Upper lobe of right lung (tissue), 1 donor: Measurements from ENCODE around the gene FGFR2. TPM values are rescaled to one million over a fixed set of nuclear protein-coding genes. Genes with fewer than 3 reads are reported as not detected.
A peak's percentile ranks its signal among the peaks of the same experiment; 100 is the strongest.

Source experiments
- ATAC-seq: fragments of 200-7000 bp; cut with Tn5 transposase; one replicate; pipeline ENCODE4 v1.9.1; 2020; ENCODE audit warnings: mild to moderate bottlenecking, moderate library complexity
- DNase-seq: peaks from one replicate; pipeline ENCODE4 v3.0.0-alpha.2; 2020
- H3K27ac ChIP-seq: fragments of 200-600 bp; one replicate; pipeline ENCODE4 v1.8.0; 2022
- H3K27me3 ChIP-seq: fragments of 200-600 bp; one replicate; pipeline ENCODE4 v1.8.0; 2022; ENCODE audit warnings: mild to moderate bottlenecking
- H3K36me3 ChIP-seq: fragments of 200-600 bp; one replicate; pipeline ENCODE4 v1.8.0; 2022
- H3K4me1 ChIP-seq: fragments of 200-600 bp; one replicate; pipeline ENCODE4 v1.8.0; 2022
- H3K4me3 ChIP-seq: fragments of 200-600 bp; one replicate; pipeline ENCODE4 v1.8.0; 2022; ENCODE audit warnings: mild to moderate bottlenecking
- H3K9me3 ChIP-seq: fragments of 200-600 bp; one replicate; pipeline ENCODE4 v1.8.0; 2022
- intact Hi-C: fragments of 100-400 bp; cut with DNase I; formaldehyde crosslinking; loops from one replicate; pipeline ENCODE4 v1.11.0; 2022
- total RNA-seq: library from RNA; stranded (reverse); fragmentation: NEBNext Ultra II Directional; extraction: Animal tissue kit (Norgen Biotek cat#: 25700); gene quantifications from one replicate; pipeline ENCODE4 v1.2.1, GENCODE V29; 2021
- TF ChIP-seq, protein P1 (sequence below): fragments of 200-600 bp; IDR thresholded peaks from one replicate; pipeline ENCODE4 v1.8.0; 2022; ENCODE audit warnings: antibody characterized with exemption
- donor health status: DM: no; HTN: yes; CAD: no; lungs with severe emphysema.

The FGFR2 gene
- total RNA-seq, 1 donor from 2014 or later: 58.7 TPM

- Histone ChIP-seq H3K9me3 (no peaks in the 10 kb centered on the region), H3K27me3 (peaks cover 35% of the 10 kb centered on the region), H3K36me3 (no peaks in the 10 kb centered on the region), H3K4me3 (peak overlapping the region; percentile 58), H3K27ac (peak overlapping the region; percentile 17), H3K4me1 (peaks cover 3% of the 10 kb centered on the region)
- intact Hi-C loops: no loop called here
- ATAC-seq (no peak), DNase-seq (no peak)
- TF ChIP-seq, protein P1, sequence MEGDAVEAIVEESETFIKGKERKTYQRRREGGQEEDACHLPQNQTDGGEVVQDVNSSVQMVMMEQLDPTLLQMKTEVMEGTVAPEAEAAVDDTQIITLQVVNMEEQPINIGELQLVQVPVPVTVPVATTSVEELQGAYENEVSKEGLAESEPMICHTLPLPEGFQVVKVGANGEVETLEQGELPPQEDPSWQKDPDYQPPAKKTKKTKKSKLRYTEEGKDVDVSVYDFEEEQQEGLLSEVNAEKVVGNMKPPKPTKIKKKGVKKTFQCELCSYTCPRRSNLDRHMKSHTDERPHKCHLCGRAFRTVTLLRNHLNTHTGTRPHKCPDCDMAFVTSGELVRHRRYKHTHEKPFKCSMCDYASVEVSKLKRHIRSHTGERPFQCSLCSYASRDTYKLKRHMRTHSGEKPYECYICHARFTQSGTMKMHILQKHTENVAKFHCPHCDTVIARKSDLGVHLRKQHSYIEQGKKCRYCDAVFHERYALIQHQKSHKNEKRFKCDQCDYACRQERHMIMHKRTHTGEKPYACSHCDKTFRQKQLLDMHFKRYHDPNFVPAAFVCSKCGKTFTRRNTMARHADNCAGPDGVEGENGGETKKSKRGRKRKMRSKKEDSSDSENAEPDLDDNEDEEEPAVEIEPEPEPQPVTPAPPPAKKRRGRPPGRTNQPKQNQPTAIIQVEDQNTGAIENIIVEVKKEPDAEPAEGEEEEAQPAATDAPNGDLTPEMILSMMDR: no peak
These were observed 2.2 kb downstream of the FGFR2 start for GRCh38 chr10:121595806-121596688.

DNA sequence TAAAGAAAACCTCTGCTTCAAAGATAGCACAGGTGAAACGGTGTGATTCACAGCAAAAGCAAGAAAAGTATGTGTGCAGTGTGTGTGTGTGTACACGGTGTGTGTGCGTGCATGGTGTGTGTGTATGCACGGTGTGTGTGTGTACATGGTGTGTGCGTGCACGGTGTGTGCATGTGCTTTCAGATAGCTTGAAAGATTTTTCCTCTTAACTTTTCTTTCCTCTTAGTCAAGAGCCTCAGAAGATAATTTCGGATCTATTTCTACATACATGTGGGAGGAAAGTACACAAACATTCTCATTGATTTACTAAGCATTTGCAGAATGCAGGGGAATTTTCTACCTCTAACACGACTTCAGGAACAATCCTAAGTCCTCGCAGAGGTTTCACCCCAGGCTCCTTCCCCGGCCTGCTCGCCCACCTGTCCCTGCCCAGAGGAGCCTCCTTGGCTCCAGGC lies 2.9 kb downstream of the FGFR2 start:
- no peak for ATAC-seq
- intact Hi-C loops: no loop called here
- peaks cover 32% of the 10 kb centered on the region for H3K27me3 ChIP-seq
- no peaks in the 10 kb centered on the region for H3K36me3 ChIP-seq
- H3K4me1 ChIP-seq: peaks cover 3% of the 10 kb centered on the region
- no peak for DNase-seq
- peak overlapping the region; percentile 58 for H3K4me3 ChIP-seq
- no peaks in the 10 kb centered on the region for H3K9me3 ChIP-seq
- H3K27ac ChIP-seq: no peak overlapping the region
- TF ChIP-seq, protein P1: no peak

- no peak overlapping the region for H3K4me3 ChIP-seq
- TF ChIP-seq, protein P1: no peak
- ATAC-seq: no peak
- no peaks in the 10 kb centered on the region for H3K36me3 ChIP-seq
- peaks cover 26% of the 10 kb centered on the region for H3K27me3 ChIP-seq
- H3K4me1 ChIP-seq: peaks cover 3% of the 10 kb centered on the region
- no peak overlapping the region for H3K27ac ChIP-seq
- H3K9me3 ChIP-seq: no peaks in the 10 kb centered on the region
- no peak for DNase-seq
- intact Hi-C loops: no loop called here
These were observed 3.5 kb downstream of the FGFR2 start for GRCh38 chr10:121594623-121595350.

- H3K9me3 ChIP-seq: no peaks in the 10 kb centered on the region
- intact Hi-C loops: no loop called here
- H3K4me3 ChIP-seq: no peak overlapping the region
- no peaks in the 10 kb centered on the region for H3K36me3 ChIP-seq
- H3K27ac ChIP-seq: no peak overlapping the region
- ATAC-seq (no peak), DNase-seq (no peak)
- peaks cover 3% of the 10 kb centered on the region for H3K4me1 ChIP-seq
- TF ChIP-seq, protein P1: no peak
- H3K27me3 ChIP-seq: peaks cover 25% of the 10 kb centered on the region
These were observed 4.2 kb downstream of the FGFR2 start for GRCh38 chr10:121594076-121594475.

DNA sequence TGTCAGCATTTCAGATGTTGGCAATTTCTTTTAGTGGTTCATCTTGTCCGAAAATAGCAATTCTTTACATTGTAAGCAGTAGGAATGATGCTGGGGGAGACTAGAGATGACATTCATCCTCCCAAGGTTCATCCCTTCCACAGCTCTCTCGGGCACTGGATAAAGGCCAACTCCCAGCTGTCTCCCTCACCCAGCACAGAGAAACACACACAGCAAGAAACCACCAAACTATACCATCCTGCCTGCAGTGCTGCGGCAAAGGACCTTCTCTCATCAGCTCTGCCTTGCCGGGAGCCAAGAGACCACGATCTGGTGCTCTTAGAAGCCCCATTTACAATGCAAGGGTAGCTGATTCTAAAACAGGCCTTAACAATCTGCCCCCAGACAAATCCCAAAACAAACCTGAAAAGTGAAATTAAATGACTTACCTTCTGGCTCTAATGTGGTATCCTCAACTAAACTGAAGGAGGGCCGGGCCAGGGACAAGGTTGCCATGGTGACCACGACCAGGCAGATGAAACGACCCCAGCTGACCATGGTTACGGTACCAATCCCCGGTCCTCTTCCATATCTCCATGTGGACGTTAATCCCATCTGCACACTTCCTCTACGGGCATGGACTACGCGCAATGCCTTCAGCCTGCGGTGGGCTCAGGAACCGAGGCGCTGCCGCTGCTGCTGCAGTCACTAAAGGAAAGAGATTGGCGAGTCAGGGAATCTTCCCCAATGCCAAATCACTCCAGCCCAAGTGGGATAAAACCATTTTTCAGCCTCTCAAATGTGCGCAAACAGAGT lies 4.8 kb downstream of the FGFR2 start:
- TF ChIP-seq, protein P1: no peak
- intact Hi-C loops: no loop called here
- Histone ChIP-seq H3K4me3 (no peak overlapping the region), H3K27ac (no peak overlapping the region), H3K36me3 (no peaks in the 10 kb centered on the region), H3K27me3 (peaks cover 25% of the 10 kb centered on the region), H3K9me3 (no peaks in the 10 kb centered on the region), H3K4me1 (peaks cover 3% of the 10 kb centered on the region)
- DNase-seq: peak; percentile 27
- ATAC-seq: no peak
